ENCODE results near the gene CPM. TPM values are rescaled to one million over a fixed set of nuclear protein-coding genes. Genes with fewer than 3 reads are reported as not detected.
A peak's percentile ranks its signal among the peaks of the same experiment; 100 is the strongest.

CPM gene
- total RNA-seq, 1 experiment from 2014 or later = 3.1 TPM

- H3K4me1 ChIP-seq (ENCODE audit: insufficient read depth, low read length) = peaks cover 10% of the 10 kb centered on the region; the same call in 1 of the 2 replicates
- POLR2A ChIA-PET (ENCODE audit: unreplicated experiment) = no interaction called here
- no peak for ATAC-seq
Measured at GRCh38 chr12:68911197-68911718, 21.7 kb downstream of the CPM start.

GRCh38 chr12:68910128-68910527, 22.8 kb downstream of the CPM start:
- Histone ChIP-seq H2AFZ (ENCODE audit: low read length) (no peak overlapping the region), H3K36me3 (ENCODE audit: low read depth, low read length) (no peaks in the 10 kb centered on the region), H3K9me3 (ENCODE audit: low read length) (no peaks in the 10 kb centered on the region), H3K9ac (ENCODE audit: low read length) (no peak overlapping the region), H3K4me2 (ENCODE audit: low read length) (no peak overlapping the region), H3K4me1 (ENCODE audit: insufficient read depth, low read length) (peaks cover 6% of the 10 kb centered on the region; the same call in 1 of the 2 replicates), H3K79me2 (ENCODE audit: low read length) (no peaks in the 10 kb centered on the region), H3K9me2 (replicated peaks; ENCODE audit: low read length) (no peaks in the 10 kb centered on the region), H3F3A (ENCODE audit: low read length, unreplicated experiment) (no peaks in the 10 kb centered on the region), H3K4me3 (ENCODE audit: low read length) (no peak overlapping the region), H3K27ac (ENCODE audit: low read length) (no peak overlapping the region), H4K20me1 (ENCODE audit: low read length) (no peaks in the 10 kb centered on the region), H3K27me3 (ENCODE audit: low read length) (no peaks in the 10 kb centered on the region)
- DNase-seq (peak; percentile 71), ATAC-seq (peak; percentile 84)
- TF ChIP-seq EZH2 (IDR thresholded peaks at IDR 0.05; ENCODE audit: low read length, unreplicated experiment) (no peak), CTCF (conservative IDR thresholded peaks at IDR 0.05; ENCODE audit: low read depth, low read length) (no peak), EZH2phosphoT487 (IDR thresholded peaks at IDR 0.05; ENCODE audit: borderline replicate concordance, low read length) (no peak)
- intact Hi-C loops (cut with micrococcal nuclease) = no loop called here
- POLR2A ChIA-PET (ENCODE audit: unreplicated experiment) = no interaction called here
- CTCF ChIA-PET = interaction anchor here (0.5 kb wide), 1 partner anchor 11 kb away, joined by 3 read pairs; no protein-coding TSS in a partner anchor
- no TSS peak for BruUV-seq (replicated peaks)

More at GRCh38 chr12:68911197-68911718, 21.7 kb downstream of the CPM start:
- Histone ChIP-seq H2AFZ (ENCODE audit: low read length) (no peak overlapping the region), H3K27me3 (ENCODE audit: low read length) (no peaks in the 10 kb centered on the region), H3F3A (ENCODE audit: low read length, unreplicated experiment) (no peaks in the 10 kb centered on the region), H3K4me3 (ENCODE audit: low read length) (no peak overlapping the region), H3K9me3 (ENCODE audit: low read length) (no peaks in the 10 kb centered on the region), H3K9ac (ENCODE audit: low read length) (no peak overlapping the region), H3K36me3 (ENCODE audit: low read depth, low read length) (no peaks in the 10 kb centered on the region), H3K79me2 (ENCODE audit: low read length) (no peaks in the 10 kb centered on the region), H3K4me2 (ENCODE audit: low read length) (no peak overlapping the region), H3K9me2 (replicated peaks; ENCODE audit: low read length) (no peaks in the 10 kb centered on the region), H3K27ac (ENCODE audit: low read length) (no peak overlapping the region), H4K20me1 (ENCODE audit: low read length) (no peaks in the 10 kb centered on the region)
- CTCF ChIA-PET = interaction anchor here (0.6 kb wide), 1 partner anchor 143 kb away, joined by 4 read pairs; no protein-coding TSS in a partner anchor
- no peak for TF ChIP-seq EZH2 (IDR thresholded peaks at IDR 0.05; ENCODE audit: low read length, unreplicated experiment)
- no peak for TF ChIP-seq EZH2phosphoT487 (IDR thresholded peaks at IDR 0.05; ENCODE audit: borderline replicate concordance, low read length)
- TF ChIP-seq CTCF (conservative IDR thresholded peaks at IDR 0.05; ENCODE audit: low read depth, low read length) = no peak
- no TSS peak for BruUV-seq (replicated peaks)
- DNase-seq = no peak
- intact Hi-C loops (cut with micrococcal nuclease) = no loop called here

GRCh38 chr12:68908076-68908475, 24.9 kb downstream of the CPM start:
- Histone ChIP-seq H3F3A (ENCODE audit: low read length, unreplicated experiment) (no peaks in the 10 kb centered on the region), H3K4me2 (ENCODE audit: low read length) (no peak overlapping the region), H3K79me2 (ENCODE audit: low read length) (no peaks in the 10 kb centered on the region), H4K20me1 (ENCODE audit: low read length) (no peaks in the 10 kb centered on the region), H3K4me1 (ENCODE audit: insufficient read depth, low read length) (peaks cover 6% of the 10 kb centered on the region; the same call in 1 of the 2 replicates), H3K36me3 (ENCODE audit: low read depth, low read length) (no peaks in the 10 kb centered on the region), H3K27me3 (ENCODE audit: low read length) (no peaks in the 10 kb centered on the region), H3K9ac (ENCODE audit: low read length) (no peak overlapping the region), H3K9me2 (replicated peaks; ENCODE audit: low read length) (no peaks in the 10 kb centered on the region), H2AFZ (ENCODE audit: low read length) (no peak overlapping the region), H3K4me3 (ENCODE audit: low read length) (no peak overlapping the region), H3K27ac (ENCODE audit: low read length) (no peak overlapping the region), H3K9me3 (ENCODE audit: low read length) (no peaks in the 10 kb centered on the region)
- CTCF ChIA-PET = no interaction called here
- POLR2A ChIA-PET (ENCODE audit: unreplicated experiment) = no interaction called here
- intact Hi-C loops (cut with micrococcal nuclease) = no loop called here
- ATAC-seq (no peak), DNase-seq (no peak)
- TF ChIP-seq EZH2phosphoT487 (IDR thresholded peaks at IDR 0.05; ENCODE audit: borderline replicate concordance, low read length) (no peak), CTCF (conservative IDR thresholded peaks at IDR 0.05; ENCODE audit: low read depth, low read length) (no peak), EZH2 (IDR thresholded peaks at IDR 0.05; ENCODE audit: low read length, unreplicated experiment) (no peak)
- BruUV-seq (replicated peaks) = no TSS peak
